ENCODE results near the gene DUS1L. TPM values are rescaled to one million over a fixed set of nuclear protein-coding genes. Genes with fewer than 3 reads are reported as not detected.

Gene DUS1L
- total RNA-seq, 1 experiment from 2014 or later, result 165 TPM

DNA sequence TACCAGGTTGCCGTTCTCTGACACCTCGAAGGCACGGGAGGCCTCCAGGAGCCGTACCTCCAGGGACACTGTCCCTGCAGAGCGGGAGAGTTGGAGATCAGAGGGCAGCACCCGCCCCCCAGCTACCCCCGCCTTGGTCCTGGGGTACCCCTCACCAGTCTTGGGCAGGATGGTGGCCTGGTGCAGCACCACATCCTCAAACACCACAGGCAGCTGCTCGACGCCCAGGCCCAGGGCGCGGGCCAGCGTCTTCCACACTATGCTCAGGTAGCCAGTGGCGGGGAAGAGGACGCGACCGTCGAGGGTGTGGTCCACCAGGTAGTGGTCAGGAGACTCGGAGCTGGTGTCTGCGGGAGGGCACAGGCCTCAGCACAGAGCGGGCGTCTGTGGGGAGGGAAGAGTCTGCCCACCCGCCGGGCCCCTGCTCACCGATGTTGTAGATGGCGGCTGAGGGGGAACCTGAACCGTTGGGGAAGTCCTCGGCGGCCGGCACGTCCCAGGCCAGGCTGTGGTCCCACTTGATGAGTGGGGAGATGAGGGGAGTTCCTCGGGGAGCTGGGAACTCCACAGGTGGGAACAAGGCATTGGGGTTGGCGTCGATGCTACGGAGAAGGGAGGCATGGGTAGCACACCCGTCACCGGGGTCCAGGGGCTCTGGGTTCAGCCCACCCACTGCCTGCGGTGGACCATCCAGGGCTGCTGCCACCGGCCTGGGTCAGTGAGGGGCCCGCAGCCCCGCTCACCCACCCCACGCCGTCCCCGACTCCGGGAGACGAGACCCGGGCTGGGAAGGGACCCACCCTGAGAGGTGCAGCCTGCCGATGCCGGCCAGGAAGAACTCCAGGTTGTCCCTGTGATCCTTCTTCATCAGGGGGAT lies 22.6 kb upstream of the DUS1L start:
- no peak for DNase-seq (ENCODE audit: low spot score)

- DNase-seq (ENCODE audit: low spot score), result no peak
These were observed 21.6 kb upstream of the DUS1L start for GRCh38 chr17:82086941-82087906.

- DNase-seq (ENCODE audit: low spot score), result no peak
These were observed 20.5 kb upstream of the DUS1L start for GRCh38 chr17:82085931-82086764.

DNA sequence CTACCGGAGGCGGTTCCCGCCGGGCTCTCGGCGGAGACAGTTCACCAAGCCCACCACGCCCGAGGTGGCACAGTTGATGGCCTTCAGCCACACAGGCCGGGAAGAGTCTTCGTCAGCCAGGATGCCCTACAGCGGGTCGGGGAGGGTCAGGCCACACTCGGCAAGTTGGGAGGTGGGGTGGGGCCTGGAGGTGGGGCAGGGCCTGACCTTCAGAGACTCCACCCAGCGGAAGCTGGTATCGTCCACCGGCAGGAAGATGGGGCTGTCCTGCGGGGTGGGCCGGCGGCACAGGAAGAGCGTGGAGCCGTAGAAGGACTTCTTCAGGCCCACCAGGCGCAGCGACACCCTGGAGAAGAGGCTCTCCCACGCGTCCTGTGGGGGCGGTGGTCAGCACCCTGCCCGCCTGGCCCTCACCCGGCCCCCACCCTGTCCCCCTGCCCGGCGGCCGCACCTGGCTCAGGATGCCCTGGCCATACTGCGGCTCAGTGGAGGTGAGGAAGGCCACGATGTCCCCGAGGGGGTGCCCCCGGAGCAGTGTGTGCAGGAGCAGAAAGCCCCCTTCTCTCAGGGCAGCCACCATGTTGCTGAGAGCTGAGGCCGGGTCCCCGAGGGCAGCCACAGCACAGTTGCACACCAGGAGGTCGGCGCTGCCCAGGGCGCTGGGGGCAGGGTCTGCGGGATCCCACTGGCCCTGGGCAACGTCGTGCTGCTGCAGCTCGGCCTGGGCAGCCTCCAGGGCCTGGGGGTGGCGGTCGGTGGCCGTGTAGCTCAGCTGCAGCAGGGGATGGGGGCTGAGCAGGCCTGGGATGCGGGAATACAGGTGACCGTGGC lies 19.6 kb upstream of the DUS1L start:
- no peak for DNase-seq (ENCODE audit: low spot score)

DNA sequence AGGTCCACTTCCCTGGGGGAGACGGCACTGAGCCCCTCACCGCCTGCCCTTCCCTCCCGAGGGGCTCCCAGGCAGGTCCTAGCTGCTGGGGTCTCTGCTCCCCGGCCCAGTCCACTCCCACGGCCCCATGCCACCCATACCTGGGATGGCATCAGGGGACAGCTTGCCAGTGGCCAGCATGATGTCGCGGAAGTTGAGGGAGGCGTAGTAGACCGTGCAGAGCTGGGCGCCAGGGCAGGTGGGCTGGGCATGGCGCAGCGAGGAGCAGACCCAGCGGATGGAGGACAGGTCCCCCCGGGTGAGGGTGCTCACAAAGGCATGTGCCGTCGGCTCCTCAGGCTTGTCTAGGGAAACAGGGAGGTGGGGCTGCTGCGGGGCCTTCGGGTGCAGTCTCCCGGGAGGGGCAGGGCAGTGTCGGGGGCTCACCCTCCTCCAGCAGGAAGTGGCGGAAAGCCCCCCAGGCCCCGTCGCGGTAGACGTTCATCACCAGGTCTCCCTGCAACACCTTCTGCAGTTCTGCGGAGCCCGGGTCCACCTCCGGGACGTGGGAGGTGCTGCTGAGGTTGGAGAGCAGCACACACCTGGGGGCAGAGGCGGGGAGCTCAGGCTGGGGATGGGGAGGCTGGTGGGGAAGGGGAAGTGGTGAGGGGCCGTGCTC lies 18.9 kb upstream of the DUS1L start:
- DNase-seq (ENCODE audit: low spot score), result no peak

DNA sequence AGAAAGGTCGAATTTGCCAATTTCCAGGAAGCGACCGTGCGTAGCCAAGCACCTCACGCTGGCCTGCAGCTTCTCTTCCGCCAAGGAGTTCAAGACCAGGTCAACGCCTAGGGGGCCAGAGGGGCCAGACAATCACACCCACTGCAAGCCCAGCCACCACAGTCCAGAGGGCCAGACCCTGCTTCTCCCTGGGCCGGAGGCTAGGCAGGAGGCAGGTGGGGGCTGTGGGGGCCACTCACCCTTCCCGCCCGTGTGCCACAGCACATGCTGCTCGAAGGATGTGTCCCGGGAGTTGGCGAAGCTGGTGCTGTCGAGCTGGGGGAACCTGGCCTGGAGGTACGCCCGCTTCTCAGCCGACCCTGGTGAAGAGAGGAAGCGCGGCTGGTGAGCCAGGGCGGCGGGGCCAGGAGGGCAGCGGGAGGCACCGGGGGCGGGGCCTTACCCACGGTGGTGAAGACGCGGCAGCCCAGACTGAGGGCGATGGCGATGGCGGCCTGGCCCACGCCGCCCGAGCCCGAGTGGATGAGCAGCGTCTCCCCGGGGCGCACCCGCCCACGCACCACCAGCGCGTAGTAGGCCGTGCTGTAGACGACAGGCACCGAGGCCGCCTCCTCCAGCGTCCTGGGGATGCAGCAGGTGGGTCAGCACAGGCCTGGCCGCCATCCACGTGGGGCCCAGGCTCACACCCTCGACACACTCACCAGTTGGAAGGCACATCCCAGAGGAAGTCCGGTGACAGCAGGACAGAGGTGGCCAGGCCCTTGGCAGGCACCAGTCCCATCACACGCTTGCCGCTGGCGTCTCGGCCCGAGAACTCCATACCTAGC lies 18.1 kb upstream of the DUS1L start:
- DNase-seq (ENCODE audit: low spot score), result no peak

- no peak for DNase-seq (ENCODE audit: low spot score)
These were observed 17.4 kb upstream of the DUS1L start for GRCh38 chr17:82083009-82083408.

DNA sequence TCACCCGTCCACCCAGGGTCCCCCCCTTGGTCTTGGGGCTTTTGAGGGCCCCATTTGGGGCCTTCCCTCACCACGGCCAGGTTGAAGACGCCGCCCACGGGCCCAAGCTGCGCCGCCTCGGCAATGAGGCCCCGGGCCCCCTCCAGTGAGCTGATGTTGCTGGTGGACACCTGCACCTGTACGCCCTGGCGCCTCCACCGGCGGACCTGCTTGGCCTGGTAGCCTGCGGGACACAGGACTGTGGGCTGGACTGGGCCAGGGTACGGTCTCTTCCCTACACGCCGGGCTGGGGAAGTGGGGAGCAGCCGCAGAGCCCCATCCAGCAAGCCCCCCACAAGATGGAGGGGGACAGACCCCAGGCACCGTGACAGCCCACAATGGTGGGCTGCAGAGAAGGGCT lies 16.9 kb upstream of the DUS1L start:
- DNase-seq (ENCODE audit: low spot score), result no peak

DNA sequence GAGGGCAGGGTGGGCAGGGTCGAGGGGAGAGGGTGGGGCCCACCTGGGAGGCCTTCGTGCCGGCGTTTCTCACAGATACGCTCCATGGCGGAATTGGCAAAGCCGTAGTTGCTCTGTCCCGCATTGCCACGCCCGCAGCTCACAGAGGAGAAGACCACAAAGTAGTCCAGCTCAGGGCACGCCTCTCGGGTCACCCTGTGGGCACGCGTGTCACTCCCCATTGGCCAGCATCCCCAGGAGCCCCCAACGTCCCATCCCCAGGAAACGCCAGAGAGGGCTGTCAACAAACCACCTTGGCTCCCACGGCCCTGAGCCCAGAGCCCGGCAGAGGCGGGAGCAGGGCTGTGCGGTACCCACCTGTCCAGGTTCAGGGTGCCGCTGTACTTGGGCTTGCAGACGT lies 16.4 kb upstream of the DUS1L start:
- DNase-seq (ENCODE audit: low spot score), result no peak

DNA sequence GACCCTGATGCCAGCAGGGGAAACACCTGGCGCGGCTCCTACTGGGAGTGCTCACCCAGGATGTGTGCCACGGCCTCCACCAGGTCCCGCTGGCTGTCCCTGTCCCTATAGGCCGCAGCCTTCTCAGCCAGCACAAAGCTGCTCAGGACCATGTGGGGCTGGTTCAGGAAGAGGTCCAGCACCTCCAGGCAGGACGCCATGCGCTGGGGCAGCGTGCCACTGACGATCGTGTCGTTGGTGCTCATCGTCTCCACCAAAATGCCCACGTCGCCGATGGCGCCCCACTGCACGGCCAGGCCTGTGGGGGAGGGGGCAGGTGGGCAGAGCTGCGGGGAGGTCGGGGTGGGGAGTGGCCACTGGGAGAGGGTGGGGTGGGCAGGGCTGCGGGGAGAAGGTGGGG lies 15.9 kb upstream of the DUS1L start:
- DNase-seq (ENCODE audit: low spot score), result no peak

DNA sequence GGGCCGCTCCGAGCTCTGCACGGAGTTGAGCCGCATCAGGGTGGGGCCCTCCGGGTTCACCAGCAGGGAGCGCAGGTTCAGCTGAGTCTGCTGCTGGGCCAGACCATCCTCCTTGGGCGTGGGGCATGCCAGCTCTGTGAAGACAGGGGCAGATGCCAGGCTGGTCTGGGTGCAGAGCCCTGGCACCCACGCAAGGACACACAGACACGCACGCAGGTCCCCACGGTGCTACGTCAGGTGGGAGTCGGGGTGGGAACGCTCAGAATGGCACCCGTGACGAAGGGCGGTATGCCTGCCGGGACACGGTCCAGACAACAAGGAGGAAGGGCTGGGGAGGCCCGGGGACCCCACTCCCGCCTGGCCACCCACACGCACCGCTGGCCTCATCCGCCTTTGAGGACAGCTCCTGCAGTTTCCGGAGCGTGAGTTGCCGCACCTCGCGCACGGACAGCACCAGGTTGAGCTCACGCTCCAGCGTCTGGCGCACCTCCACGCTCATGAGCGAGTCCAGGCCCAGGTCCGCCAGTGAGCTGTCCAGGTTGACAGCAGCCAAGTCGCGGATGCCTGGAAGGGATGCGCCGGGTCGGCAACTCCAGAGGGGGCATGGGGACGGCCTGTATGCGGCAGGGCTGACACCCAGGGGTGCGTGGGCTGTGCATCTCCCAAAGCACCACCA lies 15.3 kb upstream of the DUS1L start:
- no peak for DNase-seq (ENCODE audit: low spot score)

DNA sequence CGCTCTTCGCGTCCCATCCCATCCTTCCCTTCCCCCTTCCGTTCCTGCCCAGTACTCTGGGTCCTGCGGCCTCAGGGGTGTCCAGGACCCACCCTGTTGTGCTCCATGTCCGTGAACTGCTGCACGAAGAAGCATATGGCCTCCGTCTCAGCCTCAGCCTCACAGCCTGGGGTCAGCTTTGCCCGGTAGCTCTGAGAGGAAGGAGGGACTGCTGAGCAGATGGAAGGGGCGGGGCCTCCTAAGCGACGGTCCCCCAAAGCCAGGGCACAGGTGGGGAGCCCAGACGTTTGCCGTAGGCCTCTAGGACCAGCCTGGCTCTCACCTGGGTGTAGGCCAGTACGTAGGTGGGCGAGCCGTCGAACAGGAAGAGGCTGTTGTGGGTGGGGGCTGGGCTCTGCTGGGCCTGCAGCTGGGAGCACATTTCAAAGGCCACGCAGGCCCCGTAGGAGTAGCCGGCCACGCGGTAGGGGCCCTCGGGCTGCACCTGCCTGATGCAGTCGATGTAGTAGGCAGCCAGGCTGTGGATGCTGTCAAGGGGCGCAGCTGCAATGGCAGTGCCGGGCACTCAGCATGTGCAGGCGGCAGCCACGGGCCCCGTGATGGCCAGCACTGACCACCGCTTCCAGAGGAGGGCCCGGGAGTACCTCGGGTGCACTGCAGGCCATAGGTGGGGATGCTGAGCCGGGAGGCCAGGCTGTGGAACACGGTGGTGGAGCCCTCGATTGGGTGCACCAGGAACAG lies 14.6 kb upstream of the DUS1L start:
- DNase-seq (ENCODE audit: low spot score), result no peak

DNA sequence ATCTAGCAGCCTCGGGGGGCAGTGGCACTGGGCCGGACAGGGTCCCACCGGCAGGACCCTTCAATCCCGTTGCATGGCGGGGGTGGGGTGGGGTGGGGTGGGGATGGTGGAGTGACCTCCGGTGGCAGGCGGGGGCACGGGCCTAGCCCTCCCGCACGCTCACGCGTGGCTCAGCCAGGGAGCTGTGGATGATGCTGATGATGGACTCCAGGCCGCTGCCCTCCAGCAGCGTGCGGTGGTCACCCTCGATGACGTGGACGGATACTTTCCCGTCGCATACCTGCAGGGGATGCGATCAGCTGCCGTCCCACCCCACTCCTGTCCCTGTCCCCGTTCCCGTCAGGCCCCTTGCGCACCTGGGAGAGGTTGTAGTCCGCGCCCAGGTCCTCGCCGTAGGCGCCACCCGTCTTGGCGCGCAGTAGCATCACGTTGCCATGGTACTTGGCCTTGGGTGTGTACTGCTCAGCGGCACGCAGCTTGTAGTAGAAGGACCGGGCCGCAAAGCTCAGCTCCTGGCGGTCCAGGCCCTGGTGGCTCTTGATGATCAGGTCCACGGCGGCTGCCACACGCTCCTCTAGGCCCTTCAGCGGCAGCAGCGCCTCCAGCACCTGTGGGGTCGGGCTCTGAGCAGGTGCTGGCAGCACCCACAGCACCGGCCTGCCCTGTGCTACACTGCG lies 13.5 kb upstream of the DUS1L start:
- no peak for DNase-seq (ENCODE audit: low spot score)

- DNase-seq (ENCODE audit: low spot score), result no peak
These were observed 12.8 kb upstream of the DUS1L start for GRCh38 chr17:82078433-82078832.

DNA sequence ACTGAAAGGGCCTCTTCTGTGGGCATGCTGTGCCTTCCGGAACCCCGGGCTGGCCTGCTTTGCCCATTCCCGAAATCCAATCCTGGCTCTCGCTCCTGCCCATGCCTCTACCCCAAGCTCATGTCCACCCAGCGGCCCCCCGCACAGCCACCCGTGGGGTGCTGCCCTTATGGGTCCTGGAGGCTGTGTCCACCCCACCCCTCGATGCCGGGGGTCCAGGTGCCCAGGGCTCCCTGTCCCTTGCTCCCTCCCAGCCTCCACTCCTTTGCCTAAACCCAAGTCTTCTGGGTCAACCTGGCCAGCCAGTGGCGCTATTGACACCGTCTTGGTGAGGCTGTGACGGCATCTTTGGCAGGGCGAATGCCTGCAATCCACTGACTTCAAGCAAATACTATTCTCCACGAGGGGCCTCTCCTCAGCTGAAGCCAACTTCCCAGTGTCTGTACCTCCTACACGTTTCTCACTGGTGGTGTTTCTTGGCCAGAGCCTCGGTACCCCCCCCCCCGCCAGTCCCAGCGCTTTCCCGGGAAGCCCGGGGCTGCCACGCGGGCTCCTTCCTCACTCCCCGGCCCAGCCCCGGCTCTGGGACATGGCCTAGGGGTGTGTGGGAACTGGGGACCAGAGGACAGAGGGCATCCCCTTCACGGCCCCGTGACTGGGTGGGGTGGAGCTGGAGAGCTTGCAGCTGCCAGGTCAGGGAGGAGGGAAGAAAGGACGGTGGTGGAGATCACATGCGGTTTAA lies 12.2 kb upstream of the DUS1L start:
- no peak for DNase-seq (ENCODE audit: low spot score)

GRCh38 chr17:82076785-82077591 lies 11.4 kb upstream of the DUS1L start:
- no peak for DNase-seq (ENCODE audit: low spot score)
